HepG2 (cell line): ENCODE measurements around the gene ZNF821. TPM values are rescaled to one million over a fixed set of nuclear protein-coding genes. Genes with fewer than 3 reads are reported as not detected.

Experiments used
- ATAC-seq: fragments of 200-7000 bp; cut with Tn5 transposase; 3 replicates; pipeline ENCODE4 v1.9.1; 2020; ENCODE audit warnings: mild to moderate bottlenecking, moderate library complexity
- BruUV-seq: library from RNA; stranded (reverse); fragments of 400-500 nt; replicated peaks from 2 replicates; lab custom pipeline; 2021; lab: Mats Ljungman, UMichigan
- CTCF ChIA-PET: fragments of 300-600 bp; formaldehyde crosslinking; extraction: SDS; loops from one replicate; lab custom pipeline; 2021; ENCODE audit warnings: low total read pairs, inconsistent platforms, low intra/inter-chr PET ratio; lab: Yijun Ruan, JAX
- POLR2A ChIA-PET: fragments of 350-600 bp; sonication (Branson Sonifier 250); formaldehyde crosslinking; loops from one replicate; lab custom pipeline; 2020; ENCODE audit warnings: antibody characterized with exemption, inconsistent platforms; lab: Yijun Ruan, JAX
- DNase-seq: peaks from one replicate; pipeline ENCODE4 v3.0.0-alpha.2; 2015; ENCODE audit warnings: low spot score
- FAIRE-seq: peaks from 3 replicates; lab custom pipeline; 2011; peaks lifted over from hg19 to GRCh38; lab: Jason Lieb, UNC
- H2AFZ ChIP-seq: one replicate; pipeline ENCODE4 v1.6.1; 2011; ENCODE audit warnings: low read length, inconsistent platforms
- H3K27ac ChIP-seq: fragments of 300-600 bp; 3 replicates; pipeline ENCODE4 v1.8.0; 2011; ENCODE audit warnings: mixed run types, mild to moderate bottlenecking, mixed read lengths, low read length, inconsistent platforms; ENCODE audit not compliant: insufficient read depth; ENCODE audit errors: extremely low read length
- H3K27me3 ChIP-seq, 2 experiments: fragments of 200-600 bp in 1 of 2; 2 replicates in 1 of 2; 3 replicates in 1 of 2; pipeline versions ENCODE4 v1.6.0 to v1.8.0; 2011; ENCODE audit warnings: low read length in 2 of 2, mild to moderate bottlenecking in 2 of 2, moderate library complexity in 2 of 2, inconsistent platforms in 1 of 2; ENCODE audit not compliant: insufficient read depth in 2 of 2, control insufficient read depth in 1 of 2
- H3K36me3 ChIP-seq, 2 experiments: fragments of 200-600 bp in 1 of 2; replicated peaks in 1 of 2; 2 replicates in 1 of 2; 3 replicates in 1 of 2; pipeline versions ENCODE4 v1.5.1 to v1.8.0; 2011; ENCODE audit warnings: low read length in 2 of 2, inconsistent platforms in 1 of 2; ENCODE audit not compliant: insufficient read depth in 2 of 2, control insufficient read depth in 1 of 2
- H3K4me1 ChIP-seq: 2 replicates; pipeline ENCODE4 v1.5.1; 2012; ENCODE audit warnings: low read length, inconsistent platforms; ENCODE audit not compliant: insufficient read depth
- H3K4me2 ChIP-seq: 2 replicates; pipeline ENCODE4 v1.6.0; 2011; ENCODE audit warnings: low read depth, low read length, inconsistent platforms
- H3K4me3 ChIP-seq, 3 experiments: fragments of 200-600 bp in 1 of 3; sonication (generic), shearing (Covaris generic) in 1 of 3; replicated peaks in 1 of 3; 2 replicates each; pipeline ENCODE4 v1.5.1; 2011 to 2016; ENCODE audit warnings: low read length in 3 of 3, inconsistent platforms in 2 of 3, low read depth in 2 of 3, mild to moderate bottlenecking in 2 of 3, control low read depth in 1 of 3, mixed read lengths in 1 of 3; ENCODE audit not compliant: insufficient read depth in 1 of 3
- H3K79me2 ChIP-seq: one replicate; pipeline ENCODE4 v1.6.1; 2011; ENCODE audit warnings: low read length, inconsistent platforms; ENCODE audit not compliant: insufficient read depth
- H3K9ac ChIP-seq: 2 replicates; pipeline ENCODE4 v1.6.0; 2011; ENCODE audit warnings: mild to moderate bottlenecking, low read depth, low read length, inconsistent platforms; ENCODE audit not compliant: insufficient read depth
- H3K9me3 ChIP-seq: 2 replicates; pipeline ENCODE4 v1.5.1; 2012; ENCODE audit warnings: mild to moderate bottlenecking, low read length
- H4K20me1 ChIP-seq: 2 replicates; pipeline ENCODE4 v1.6.0; 2011; ENCODE audit warnings: inconsistent platforms, mild to moderate bottlenecking, low read length, moderate library complexity; ENCODE audit not compliant: insufficient read depth
- BRCA1 ChIP-seq: sonication (generic); formaldehyde crosslinking; IDR thresholded peaks from 2 replicates; pipeline ENCODE4 v1.4.0; 2020; ENCODE audit warnings: missing genetic modification reagents
- HDAC1 ChIP-seq: sonication (generic); formaldehyde crosslinking; IDR thresholded peaks from 2 replicates; pipeline ENCODE4 v1.5.1; 2020; ENCODE audit warnings: mild to moderate bottlenecking, missing genetic modification reagents
- KLF9 ChIP-seq: IDR thresholded peaks from 2 replicates; pipeline ENCODE4 v1.6.1; 2016; ENCODE audit warnings: low read depth
- RBFOX2 ChIP-seq: fragments of 200-400 bp; formaldehyde crosslinking; IDR thresholded peaks from 2 replicates; pipeline ENCODE4 v1.6.1; 2017; ENCODE audit warnings: low read depth, mild to moderate bottlenecking, low read length
- SIN3B ChIP-seq: fragments of 150-350 bp; IDR thresholded peaks from 2 replicates; pipeline ENCODE4 v1.6.1; 2014; ENCODE audit warnings: low read length
- SP4 ChIP-seq: sonication (generic); formaldehyde crosslinking; IDR thresholded peaks from 2 replicates; pipeline ENCODE4 v1.8.1; 2023; ENCODE audit warnings: mild to moderate bottlenecking, missing genetic modification reagents
- UBTF ChIP-seq: sonication (generic); formaldehyde crosslinking; IDR thresholded peaks from 2 replicates; pipeline ENCODE4 v1.4.0; 2020; ENCODE audit warnings: mild to moderate bottlenecking, missing genetic modification reagents
- ZBTB21 ChIP-seq: sonication (generic); formaldehyde crosslinking; IDR thresholded peaks from 2 replicates; pipeline ENCODE4 v1.4.0; 2020; ENCODE audit warnings: missing genetic modification reagents
- ZBTB33 ChIP-seq: sonication (generic); formaldehyde crosslinking; IDR thresholded peaks from 2 replicates; pipeline ENCODE4 v1.4.0; 2020; ENCODE audit warnings: missing genetic modification reagents
- ZBTB46 ChIP-seq: sonication (generic); formaldehyde crosslinking; IDR thresholded peaks from 2 replicates; pipeline ENCODE4 v1.4.0; 2020; ENCODE audit warnings: mild to moderate bottlenecking, missing genetic modification reagents, borderline replicate concordance
- ZNF121 ChIP-seq: sonication (generic); formaldehyde crosslinking; IDR thresholded peaks from 2 replicates; pipeline ENCODE4 v1.5.0; 2020; ENCODE audit warnings: mild to moderate bottlenecking, missing genetic modification reagents
- ZNF446 ChIP-seq: sonication (generic); formaldehyde crosslinking; IDR thresholded peaks from 2 replicates; pipeline ENCODE4 v1.5.0; 2020; ENCODE audit warnings: mild to moderate bottlenecking, missing genetic modification reagents
- ZNF605 ChIP-seq: sonication (generic); formaldehyde crosslinking; IDR thresholded peaks from 2 replicates; pipeline ENCODE4 v1.8.0; 2022; ENCODE audit warnings: mild to moderate bottlenecking, missing genetic modification reagents
- ZNF720 ChIP-seq: sonication (generic); formaldehyde crosslinking; IDR thresholded peaks from 2 replicates; pipeline ENCODE4 v1.4.0; 2020; ENCODE audit warnings: missing genetic modification reagents
- ZNF83 ChIP-seq: sonication (generic); formaldehyde crosslinking; IDR thresholded peaks from 2 replicates; pipeline ENCODE4 v1.4.0; 2020; ENCODE audit warnings: missing genetic modification reagents, mild to moderate bottlenecking, borderline replicate concordance
- WGBS: methylation state at CpG from one replicate; pipeline ENCODE4 v1.1.6; 2017; ENCODE audit warnings: low lambda C conversion rate; 5-methylcytosine and 5-hydroxymethylcytosine counted together
- in situ Hi-C: cut with HindIII; loops from 2 replicates; pipeline ENCODE4 v1.10.0; 2017; ENCODE audit warnings: low pct_unique_long_range_greater_than_20kb; ENCODE audit not compliant: extremely low pct_ligation_motif_present
- intact Hi-C: fragments of 100-400 bp; cut with micrococcal nuclease; formaldehyde crosslinking; loops from one replicate; pipeline ENCODE4 v1.10.0; 2022; ENCODE audit not compliant: unreplicated experiment
- polyA plus RNA-seq, 8 experiments: library from polyadenylated mRNA; depleted of rRNA in 3 of 8; stranded (reverse) in 7 of 8; unstranded in 1 of 8; fragments of >200 nt; fragmentation: Illumina TruSeq in 4 of 8; extraction: Trizol in 4 of 8; gene quantifications; 2 replicates each; pipeline versions ENCODE4 v1.2.1 to v1.2.3, GENCODE V29; 2011 to 2016; ENCODE audit warnings: low read depth in 4 of 8, missing spikeins in 1 of 8, mixed read lengths in 1 of 8; ENCODE audit not compliant: insufficient read depth in 1 of 8
- total RNA-seq, 5 experiments: library from RNA; depleted of rRNA; stranded (reverse); fragments of >200 nt; fragmentation: Illumina TruSeq; extraction: Trizol; gene quantifications; 2 replicates each; pipeline ENCODE4 v1.2.3, GENCODE V29; 2016; ENCODE audit warnings: low read depth in 1 of 5

The ZNF821 gene
- total and polyA plus RNA-seq, 2 of the 13 experiments (the other 11 are each of a cell fraction or from before 2014, with no cell fraction given), result 7.0 to 9.1 TPM

- no peak for TF ChIP-seq ZBTB46 (CRISPR knock-in tag)
- no peak for TF ChIP-seq KLF9 (CRISPR knock-in tag)
- no peak for TF ChIP-seq ZBTB21 (CRISPR knock-in tag)
- TF ChIP-seq ZNF605 (CRISPR knock-in tag), result 0 out of 2 replicates have a peak, but pooled peaks have one; percentile 26
- TF ChIP-seq ZNF83 (CRISPR knock-in tag), result no peak
- no peak for TF ChIP-seq HDAC1 (CRISPR knock-in tag)
- TF ChIP-seq ZNF446 (CRISPR knock-in tag), result no peak
- no peak for TF ChIP-seq SP4 (CRISPR knock-in tag)
- peak; percentile 97 for TF ChIP-seq ZNF121 (CRISPR knock-in tag)
- no peak for TF ChIP-seq ZNF720 (CRISPR knock-in tag)
- TF ChIP-seq SIN3B, result no peak
- no peak for TF ChIP-seq RBFOX2
Observed at GRCh38 chr16:71902656-71903365, 18.8 kb upstream of the ZNF821 start (continued).

- H3K36me3 ChIP-seq, result peaks cover 3 to 15% of the 10 kb centered on the region in 2 experiments; a peak in 3 of 5 replicates
- intact Hi-C loops, result loop anchor here (5.0 kb wide), 1 partner anchor 92 kb away; the partner anchor contains the start of gene AP1G1
- H4K20me1 ChIP-seq, result peaks cover 78% of the 10 kb centered on the region
- H3K79me2 ChIP-seq, result peaks cover 88% of the 10 kb centered on the region
- no peak for FAIRE-seq
- no peaks in the 10 kb centered on the region; a peak in 1 of 5 replicates for H3K27me3 ChIP-seq
- in situ Hi-C loops, result loop anchor here (5.0 kb wide), 1 partner anchor 92 kb away; the partner anchor contains the start of gene AP1G1
- H2AFZ ChIP-seq, result no peak overlapping the region
- TF ChIP-seq UBTF (CRISPR knock-in tag) (no peak), ZBTB33 (CRISPR knock-in tag) (peak; percentile 35; the same call in 1 of the 2 replicates), ZNF121 (CRISPR knock-in tag) (peak; percentile 68; the same call in 1 of the 2 replicates), BRCA1 (CRISPR knock-in tag) (no peak)
- POLR2A ChIA-PET, result interaction anchor here (1.3 to 1.7 kb wide), 2 partner anchors 10 to 91 kb away, joined by 3 to 5 read pairs; partner anchors contain the start of gene AP1G1
- DNase-seq, result no peak
- H3K4me1 ChIP-seq, result peaks cover 74% of the 10 kb centered on the region
- no peak for ATAC-seq
- H3K27ac ChIP-seq, result no peak overlapping the region
- WGBS, result 93% methylated on average over 4 of the region's 4 CpGs
- no peak overlapping the region for H3K9ac ChIP-seq
- no TSS peak for BruUV-seq
- no peaks in the 10 kb centered on the region for H3K9me3 ChIP-seq
- CTCF ChIA-PET, result no interaction called here
- H3K4me3 ChIP-seq, result no peak overlapping the region; a peak in 1 of 6 replicates
- H3K4me2 ChIP-seq, result peak overlapping the region; percentile 100
Observed at GRCh38 chr16:71899171-71899570, 15.2 kb upstream of the ZNF821 start.
